GM19023 (cell line): ENCODE measurements around the gene KRTAP10-1.

Source experiments
- ATAC-seq: cut with Tn5 transposase; IDR thresholded peaks from one replicate; pipeline ENCODE4 v1.9.1; 2021; ENCODE audit warnings: mild to moderate bottlenecking, moderate library complexity; ENCODE audit not compliant: unreplicated experiment

Gene KRTAP10-1

DNA sequence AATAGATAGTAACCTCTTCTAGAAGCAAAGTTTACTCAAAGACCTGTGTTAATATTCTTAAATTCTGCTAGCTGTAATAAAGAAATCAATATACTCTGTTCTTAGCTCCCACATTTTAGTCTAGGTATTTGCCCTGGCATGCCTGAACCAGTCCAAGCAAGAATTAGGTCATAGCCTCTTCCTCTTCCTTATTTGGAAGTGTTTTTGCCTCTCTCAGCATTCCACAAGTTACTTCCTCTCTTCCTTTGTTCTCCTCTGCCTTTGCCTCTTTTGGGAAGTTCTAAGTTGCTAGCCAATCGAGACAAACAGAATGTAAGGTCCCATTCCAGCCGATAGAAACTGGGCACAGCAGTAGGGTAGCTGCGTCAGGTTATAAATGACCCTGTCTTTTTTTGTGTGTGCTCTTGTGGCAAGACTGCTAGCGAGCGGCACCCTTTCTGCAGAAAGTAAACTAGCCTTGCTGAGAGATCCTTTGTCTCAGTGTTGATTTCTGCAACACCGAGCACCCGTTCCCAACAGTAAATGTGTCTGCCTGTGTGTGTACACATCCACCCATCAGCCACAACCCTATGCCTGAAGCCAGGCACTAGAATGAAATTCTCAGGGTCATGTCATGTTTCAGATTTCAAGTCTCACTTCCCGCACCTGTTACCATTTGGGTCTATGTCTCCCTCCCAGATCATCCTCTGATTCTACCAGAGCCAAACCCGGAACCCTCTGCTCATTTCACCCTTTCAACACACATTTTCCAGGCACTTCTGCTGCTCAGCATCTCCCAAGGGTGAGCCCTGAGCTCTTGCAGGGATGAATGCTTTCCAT lies 47.2 kb downstream of the KRTAP10-1 start:
- no peak for ATAC-seq

GRCh38 chr21:44490816-44491215 lies 49.2 kb downstream of the KRTAP10-1 start:
- no peak for ATAC-seq

DNA sequence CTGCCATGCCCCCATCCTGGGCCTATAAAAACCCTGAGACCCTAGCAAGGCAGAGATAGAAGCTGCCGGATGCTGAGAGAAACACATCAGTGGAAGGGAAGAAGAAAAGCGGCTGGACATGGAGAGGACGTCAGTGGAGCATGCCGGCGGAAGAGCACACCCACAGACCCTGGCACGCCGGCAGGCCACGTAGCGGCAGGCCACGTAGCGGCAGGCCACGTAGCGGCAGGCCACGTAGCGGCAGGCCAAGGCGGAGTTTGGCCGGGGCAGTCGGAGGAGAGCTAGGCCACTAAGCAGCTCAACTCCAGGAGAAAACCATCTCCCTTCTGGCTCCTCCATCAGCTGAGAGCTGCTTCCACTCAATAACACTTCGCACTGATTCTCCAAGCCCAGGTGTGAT lies 49.6 kb downstream of the KRTAP10-1 start:
- no peak for ATAC-seq

- no peak for ATAC-seq
Observed at GRCh38 chr21:44489962-44490361, 50.0 kb downstream of the KRTAP10-1 start.
